T follicular helper cell (primary cell): ENCODE measurements around the gene SND1.
"Not testable (repeated sequence)": the region's sequence is repeated elsewhere in the genome, so short reads cannot be mapped to it uniquely, and the experiment has no call there.

Experiments used
- DNase-seq: peaks from one replicate; pipeline ENCODE4 v3.0.0-alpha.2; 2020; ENCODE audit warnings: low read depth

The SND1 gene

DNA sequence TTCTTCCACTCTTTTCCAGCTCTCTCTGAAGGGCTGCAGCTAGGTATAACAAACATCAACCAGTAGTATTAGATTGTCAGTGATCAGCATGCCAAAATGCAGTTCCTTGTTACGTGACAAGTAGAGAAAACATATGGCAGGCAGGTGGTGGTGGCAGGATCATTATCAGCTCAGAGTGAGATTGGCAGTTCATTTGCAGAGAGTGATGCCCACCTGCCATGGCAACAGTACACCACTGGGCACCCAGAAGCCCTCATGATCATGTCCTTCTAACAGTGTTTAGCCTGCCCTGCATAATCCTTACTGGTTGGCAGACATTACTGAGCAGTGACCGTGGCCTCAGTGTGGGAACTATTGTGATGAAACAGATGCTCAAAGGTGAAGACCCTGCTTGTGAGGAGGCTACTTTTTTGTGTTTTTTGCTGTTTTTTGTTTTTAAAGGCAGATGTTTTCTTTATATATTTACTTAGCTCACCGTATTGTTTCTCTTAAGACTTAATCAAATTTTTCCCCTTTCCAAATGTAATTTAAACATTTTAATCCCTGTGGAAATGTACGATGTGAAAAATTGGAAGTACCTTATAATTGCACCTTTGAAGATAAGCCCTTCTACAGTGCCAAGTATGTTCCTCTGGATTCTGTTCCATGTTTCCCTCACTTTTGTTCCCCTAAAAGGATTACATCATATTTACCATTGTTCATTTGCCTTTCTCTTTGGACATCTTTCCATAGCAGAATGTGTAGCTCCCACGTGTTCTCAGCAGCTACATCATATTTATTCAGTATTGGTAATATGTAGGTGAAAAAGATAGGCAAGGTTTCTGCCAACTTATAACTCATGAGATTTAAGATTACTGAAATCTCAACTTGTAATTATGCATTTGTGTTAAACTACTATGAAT, 179.6 kb downstream of the SND1 start:
- no peak for DNase-seq

DNA sequence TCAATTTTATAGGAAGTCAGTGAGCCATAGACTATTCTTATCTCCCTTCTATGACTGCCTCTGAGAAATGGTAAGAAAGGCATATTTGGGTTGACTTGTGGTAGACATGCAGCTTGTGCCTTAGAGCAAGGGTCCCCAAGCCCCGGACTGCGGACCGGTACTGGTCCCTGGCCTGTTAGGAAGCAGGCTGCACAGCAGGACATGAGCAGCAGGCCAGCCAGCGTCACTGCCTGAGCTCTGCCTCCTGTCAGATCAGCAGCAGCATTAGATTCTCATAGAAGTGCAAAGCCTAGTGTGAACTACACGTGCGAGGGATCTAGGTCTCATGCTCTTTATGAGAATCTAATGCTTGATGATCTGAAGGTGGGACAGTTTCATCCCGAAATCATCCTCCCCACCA, 180.6 kb downstream of the SND1 start:
- no peak for DNase-seq

DNA sequence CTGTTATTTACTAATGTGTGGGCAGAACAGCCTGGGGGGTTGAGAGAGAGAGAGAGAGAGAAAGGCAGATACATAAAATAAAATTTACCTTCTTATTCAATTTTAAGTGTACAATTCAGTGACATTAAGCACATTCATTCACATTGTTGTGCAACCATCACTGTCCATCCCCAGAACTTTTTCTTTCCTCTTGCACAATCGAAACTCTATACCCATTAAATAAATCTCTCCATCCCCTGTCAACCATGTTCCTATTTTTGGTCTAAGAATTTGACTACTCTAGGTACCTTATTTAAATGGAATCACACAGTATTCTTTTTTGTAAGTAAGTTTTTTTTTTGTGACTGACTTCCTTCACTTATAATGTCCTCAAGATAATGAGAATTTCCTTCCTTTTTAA, 181.6 kb downstream of the SND1 start:
- no peak for DNase-seq

DNA sequence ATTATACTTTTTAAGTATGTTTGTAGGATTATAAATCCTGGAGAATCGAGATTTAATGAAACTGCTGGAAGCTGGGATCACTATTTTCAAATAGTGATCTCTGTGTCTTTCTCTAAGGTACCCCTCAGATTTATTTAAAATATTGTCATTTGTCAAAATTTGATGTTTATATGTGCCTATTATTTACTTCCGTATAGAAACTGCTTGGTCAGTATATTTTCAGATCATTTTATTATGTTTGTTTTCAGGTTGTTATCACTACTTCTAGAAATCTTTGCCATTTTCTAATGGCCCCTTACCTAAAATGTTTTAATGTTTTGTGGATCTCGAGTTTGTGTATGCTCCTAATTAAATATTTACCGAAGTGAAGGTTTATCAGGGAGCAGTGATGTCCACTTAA, 183.7 kb downstream of the SND1 start:
- no peak for DNase-seq

DNA sequence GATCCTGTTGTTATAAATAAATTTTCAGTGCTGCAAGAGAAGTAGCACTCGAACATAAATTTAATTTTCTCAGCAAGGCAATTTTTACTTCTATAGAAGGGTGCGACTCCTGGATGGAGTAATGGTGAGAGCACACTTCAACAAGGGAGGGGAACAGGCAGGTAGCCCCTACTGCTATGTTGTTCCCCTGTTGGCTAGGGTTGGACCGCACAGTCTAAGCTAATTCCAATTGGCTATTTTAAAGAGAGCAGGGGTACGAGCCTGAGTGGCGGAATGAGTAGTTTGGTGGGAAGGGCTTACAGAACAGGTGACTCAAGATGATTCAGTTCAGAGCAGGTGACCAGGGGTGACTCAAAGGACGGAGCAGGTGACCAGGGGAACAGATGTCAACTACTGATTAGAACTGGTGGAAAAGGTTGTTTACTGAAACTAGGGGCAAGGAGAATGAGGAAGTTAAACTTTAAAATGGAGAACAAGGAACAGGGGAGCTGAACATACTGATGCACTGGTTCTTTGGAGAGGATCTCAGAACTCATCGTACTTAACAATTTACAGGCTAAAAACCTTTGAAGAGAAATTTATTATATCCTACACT, 185.9 kb downstream of the SND1 start:
- DNase-seq, result not testable (repeated sequence)

DNA sequence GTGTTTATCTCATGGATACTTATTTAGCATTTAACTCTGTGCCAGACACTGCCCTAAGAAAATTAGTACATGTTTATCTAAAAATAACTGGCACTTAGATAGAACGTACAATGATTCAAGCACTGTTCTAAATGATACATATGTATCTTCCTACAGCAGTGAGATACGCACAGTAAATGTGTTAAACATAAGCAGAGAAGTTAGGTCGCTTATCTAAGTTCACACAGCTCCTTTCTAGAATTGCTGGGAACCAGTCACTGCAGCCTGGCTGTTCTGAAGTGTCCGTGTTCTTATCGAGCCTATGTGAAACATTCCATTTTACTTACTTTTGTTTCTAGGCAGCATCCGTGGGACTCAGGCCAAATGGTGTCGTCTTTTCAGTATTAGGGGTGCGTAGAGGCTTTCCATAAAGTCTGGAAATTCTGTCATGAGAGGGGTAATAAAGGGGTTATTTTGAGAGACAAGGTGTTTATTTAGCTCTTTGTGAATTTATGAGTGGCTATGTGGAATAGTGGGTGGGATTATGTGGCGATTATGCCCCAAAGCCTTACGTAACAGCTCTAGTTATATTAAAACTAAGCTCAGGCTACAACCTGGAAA, 186.9 kb downstream of the SND1 start:
- DNase-seq, result no peak

DNA sequence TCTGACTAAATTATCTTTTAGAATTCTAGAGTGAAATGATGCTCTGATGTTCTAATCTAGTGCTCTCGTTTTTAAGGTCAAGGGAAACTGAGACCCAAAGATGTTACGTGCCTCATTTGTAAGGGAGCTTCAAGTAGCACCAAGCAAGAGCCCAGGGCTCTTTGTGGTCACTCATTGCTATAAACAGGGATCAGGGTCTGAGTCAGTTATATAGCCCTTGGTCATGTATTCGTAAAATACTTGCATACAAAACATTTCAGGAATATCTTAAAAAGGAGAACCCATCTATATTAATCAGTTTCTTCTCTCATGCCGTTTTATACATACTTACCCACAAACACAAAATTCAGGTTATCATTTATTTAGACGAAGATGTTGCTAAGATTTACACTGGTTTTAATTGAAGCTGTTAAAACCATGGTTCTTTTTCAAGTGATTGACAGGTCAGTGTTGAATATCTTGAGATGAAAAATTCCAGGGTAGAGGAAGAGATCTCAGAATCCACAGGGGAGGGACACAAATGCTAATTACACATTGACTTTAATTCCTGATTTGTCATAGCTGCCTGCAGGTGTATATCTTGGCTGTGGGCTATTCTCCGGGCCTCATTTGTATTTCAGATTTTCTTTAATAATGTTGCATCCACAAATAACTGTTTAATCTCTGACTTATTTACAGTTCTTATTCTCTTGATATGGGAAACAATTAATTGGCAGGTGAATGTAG, 188.4 kb downstream of the SND1 start:
- DNase-seq, result no peak

DNA sequence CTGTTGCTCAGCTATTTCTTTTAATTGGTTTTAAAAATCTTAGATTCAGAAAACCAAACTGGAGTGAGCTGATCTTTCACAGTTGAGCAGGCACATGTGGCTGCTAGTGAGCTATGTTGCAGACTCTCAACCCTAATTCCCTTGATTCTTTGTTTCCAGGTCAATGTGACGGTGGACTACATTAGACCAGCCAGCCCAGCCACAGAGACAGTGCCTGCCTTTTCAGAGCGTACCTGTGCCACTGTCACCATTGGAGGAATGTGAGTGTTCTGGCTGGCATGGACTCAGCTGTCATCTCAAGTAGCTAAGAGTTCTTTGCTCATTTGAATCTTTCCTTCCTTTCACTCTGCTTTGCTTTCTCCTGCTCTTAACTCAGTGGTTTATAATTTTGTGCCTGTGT, 192.2 kb downstream of the SND1 start:
- DNase-seq, result no peak

DNA sequence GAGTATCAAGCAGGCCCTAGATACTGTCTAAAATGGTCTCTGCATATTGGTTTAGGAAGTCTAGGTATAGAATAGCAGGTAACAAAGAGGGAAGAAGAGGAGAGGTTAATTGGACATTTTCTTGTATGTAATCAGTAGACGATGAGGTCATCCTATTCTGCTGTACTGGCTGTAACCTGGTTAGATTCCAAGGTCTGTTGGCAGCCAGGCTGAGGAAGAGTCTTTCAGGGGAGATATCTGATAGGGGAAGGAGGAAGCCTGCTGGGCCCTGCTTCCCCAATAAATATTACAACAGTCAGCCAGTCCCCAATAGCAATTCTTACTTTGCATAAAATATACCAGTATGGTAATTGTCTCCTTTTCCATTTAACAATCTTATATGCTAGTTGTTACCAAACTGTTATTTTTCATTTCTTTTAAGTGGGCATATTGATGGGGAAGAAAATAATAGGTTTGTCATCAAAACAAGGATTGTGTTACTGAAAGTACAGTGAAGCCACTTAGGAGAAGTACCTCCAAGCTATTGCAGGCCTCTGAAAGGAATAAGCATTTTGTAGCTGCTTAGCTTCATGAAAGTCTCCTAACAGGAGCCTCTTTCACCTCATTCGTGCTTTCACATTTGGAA, 192.8 kb downstream of the SND1 start:
- DNase-seq, result no peak

DNA sequence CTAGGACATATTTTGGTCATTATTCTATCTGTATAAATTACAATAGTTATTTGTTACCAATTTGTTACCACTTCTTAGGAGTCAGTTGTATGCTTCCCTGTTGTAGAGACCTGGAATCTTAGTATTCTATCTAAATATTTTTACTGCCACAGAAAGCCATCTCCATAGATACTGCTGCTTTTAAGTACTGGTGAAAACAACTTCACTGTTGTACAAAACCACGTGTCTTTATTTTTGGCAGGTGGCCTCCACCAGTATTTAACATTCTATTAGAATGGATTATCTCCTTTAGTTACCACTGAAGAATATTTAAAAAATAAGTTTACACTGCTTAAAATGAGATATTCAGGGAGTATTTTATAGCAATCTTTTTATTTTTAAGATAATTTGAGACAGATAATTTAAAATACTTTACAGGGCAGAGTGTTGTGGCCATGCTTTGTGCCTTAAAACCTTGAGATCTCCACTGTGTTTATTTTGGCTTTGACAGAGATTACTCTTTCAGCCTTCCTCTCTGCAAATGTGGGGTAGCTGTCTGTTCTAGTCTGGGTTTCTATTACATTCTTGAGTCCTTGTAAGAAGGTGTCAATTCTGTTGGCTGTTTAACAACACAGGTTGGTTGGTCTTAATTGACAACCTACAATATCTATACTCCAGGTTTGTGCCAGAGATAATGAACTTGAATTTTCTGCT, 193.7 kb downstream of the SND1 start:
- DNase-seq, result no peak

DNA sequence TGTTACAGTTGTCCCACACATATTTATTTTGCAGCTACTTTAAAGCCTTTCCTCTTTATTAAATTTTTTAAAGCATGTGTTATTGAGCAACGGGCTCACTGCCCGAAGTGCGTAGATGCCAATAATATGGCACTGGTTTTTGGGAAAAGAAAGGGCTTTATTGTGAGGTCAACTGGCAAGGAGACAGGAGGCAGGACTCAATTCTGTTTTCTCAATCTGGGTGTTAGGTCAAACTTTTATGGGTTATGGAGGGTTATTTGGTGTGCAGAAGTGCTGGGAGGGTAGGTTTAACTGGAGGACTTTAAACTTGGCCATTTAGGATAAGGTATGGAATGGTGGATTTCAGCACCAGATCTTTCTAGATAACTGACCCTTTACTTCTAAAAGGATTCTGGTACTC, 195.6 kb downstream of the SND1 start:
- no peak for DNase-seq

DNA sequence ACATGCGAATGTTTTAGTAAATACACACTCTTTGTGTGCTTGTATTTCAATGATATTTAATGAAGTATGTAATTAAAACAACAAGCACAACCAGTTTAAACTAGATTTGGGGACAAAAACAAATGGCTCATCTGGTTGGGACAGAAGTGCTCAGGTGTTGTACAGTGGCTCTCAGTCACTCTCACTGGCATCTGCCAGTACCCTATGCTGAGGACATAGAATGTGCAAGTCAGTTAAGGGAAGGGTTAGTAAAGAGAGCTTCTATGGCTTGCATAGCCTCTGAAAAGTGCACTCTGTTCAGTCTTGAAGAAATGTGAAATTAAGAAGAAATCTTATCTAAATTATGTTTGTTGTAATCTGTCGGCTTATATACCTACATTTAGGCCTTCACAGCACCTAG, 196.2 kb downstream of the SND1 start:
- DNase-seq, result no peak

DNA sequence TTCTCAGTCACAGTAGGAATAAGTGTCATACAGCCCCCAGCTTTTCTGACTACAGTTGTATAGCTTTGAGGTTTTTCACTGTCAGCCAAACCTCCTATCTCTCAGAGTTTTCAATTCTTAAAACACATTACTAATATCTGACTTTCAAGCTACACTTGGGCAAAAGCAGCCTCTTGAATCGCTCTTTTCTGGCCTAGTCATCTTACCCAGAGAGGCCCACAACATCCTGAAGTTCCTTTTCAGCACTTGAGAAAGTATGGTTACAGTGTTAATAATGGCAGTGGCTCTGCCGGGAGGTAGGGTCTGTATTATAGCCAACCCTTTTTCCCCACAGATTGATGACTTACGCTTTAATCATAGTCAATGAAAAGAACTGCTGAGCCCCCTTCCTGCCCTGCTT, 198.2 kb downstream of the SND1 start:
- no peak for DNase-seq

DNA sequence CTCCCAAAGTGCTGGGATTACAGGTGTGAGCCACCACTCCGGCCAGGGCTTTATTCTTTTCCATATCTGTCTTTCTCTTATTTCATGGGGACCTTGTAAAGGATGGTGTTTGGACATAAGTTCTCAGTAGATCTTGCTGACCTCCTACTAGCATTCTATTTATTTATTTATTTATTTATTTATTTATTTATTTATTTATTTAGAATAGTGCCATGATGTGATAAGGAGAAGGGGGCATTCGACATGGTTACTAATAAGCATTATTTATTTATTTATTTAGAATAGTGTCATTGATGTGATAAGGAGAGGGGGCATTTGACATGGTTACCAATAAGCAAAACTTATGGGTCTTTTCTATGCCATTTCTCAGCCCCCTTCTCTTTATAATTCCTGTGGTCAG, 202.4 kb downstream of the SND1 start:
- no peak for DNase-seq

DNA sequence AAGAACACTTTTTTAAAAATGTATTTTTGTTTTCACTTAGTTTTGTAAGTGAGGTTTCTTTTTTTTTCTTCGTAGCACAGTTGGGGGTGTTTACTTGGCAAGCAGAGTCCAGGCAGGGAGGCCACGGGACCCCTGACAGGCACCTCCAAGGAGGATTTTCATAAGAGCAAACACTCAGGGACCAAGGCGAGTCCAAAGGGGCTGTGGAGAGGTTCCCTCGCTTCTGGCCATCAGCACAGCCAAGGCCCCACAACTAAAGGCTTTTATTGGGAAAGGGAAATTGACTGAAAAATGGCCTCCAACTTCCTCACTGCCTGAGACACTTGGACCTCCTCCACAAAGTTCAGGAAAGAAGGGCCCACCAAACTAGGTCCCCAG, 205.5 kb downstream of the SND1 start:
- DNase-seq, result no peak

DNA sequence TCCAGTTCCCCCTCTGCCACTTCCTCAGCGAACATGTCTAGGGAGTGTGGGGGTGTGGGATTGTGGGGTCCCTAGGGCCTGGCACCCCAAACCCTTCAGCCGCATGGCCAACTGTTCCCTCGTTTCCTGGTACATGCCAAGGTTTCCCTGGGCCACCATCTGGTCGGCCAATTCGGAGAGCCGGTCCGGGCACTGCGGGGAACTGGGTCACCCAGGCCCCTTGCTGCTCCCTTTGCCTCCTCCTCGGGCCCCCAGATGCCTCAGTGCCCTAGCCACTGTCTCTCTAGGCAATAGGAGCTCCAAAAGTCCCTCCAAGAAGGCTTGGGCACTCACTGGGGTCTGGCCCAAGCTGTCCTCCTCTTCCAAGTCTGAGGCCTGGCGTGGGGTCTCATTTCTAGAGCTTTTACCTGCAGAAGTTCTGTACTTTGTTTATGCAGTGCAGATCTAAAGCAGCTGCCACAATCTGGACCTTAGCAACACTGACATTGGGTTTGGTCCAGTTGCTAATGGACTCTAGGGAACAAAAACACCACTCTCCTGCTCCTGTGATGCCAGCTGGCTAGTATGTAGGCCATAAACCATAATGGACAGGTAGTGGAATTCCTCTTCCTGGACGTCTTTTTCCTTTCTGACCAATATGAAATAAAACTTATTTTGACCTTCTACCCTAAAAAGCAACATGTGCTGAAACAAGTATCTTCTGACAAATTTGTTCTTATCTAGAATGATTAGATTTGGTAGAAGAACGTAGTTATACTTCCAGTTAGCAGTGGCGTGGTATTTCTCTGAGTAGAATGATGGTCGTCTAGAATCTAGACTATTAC, 206.3 kb downstream of the SND1 start:
- no peak for DNase-seq

DNA sequence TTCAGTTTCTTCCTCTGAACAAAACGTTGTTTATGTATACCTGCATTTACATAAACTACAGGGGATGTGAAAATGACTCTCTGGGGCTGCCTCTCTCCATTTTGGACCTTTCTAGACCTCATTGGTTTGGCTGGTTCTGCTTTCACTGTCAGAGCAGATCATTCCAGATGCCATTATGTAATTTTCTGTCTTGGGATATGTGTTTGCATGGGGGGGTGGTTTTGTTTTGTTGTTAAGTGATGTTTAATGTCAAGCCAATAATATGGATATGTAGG, 206.9 kb downstream of the SND1 start:
- DNase-seq, result no peak

DNA sequence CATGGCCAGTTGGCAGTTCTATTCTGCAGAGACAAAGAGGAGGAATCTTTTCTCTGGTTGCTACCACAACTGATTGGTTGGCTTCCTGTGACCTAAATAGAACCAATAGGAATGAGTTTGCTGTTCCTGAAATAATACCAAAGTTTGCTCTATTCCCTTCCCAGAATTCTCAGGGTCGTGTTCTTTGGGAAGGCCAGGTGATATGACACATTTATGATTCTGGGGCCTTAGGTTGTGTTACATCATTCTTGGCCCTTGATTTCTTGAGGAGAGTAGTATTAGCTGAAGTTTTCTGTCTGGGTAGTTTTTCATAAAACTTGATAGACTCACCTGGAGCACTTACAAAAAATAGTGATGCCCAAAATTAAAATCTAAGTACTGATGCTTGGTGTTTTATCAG, 207.3 kb downstream of the SND1 start:
- no peak for DNase-seq

DNA sequence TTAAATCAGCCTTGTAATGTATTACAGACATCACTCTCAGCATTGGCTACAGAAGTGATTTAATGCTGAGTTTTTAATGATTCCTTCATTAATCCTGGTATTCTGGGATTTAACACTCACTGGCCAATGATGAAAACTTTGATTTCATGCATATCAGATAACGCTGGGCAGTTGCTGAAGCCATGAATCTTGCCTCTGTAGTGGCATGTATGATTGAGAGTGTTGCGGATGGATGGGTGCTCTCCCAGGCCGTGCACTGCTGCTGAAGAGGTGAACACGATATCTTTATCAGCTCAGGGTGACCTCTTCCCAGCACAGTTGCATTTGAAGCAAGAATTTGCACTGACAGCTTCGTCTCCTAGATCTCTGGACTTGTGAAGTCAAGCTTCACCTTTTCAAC, 210.5 kb downstream of the SND1 start:
- no peak for DNase-seq

DNA sequence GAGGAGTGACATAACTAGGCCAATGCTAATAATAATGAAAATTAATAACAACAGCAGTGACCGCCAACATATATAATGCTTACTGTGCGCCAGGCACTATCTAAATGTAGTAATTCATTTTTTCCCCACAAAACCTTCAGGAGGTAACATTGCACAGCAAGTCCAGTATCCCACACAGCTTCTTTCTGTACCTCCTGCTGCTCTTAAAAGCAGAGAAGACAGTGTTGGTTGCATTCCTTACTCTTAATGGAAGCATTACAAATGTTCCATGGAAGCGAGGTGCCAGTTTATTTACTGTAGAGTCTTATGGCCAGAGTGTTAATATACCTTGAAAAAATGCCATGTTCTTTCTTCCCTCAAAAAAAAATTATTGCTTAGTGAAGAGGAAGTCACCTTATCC, 211.1 kb downstream of the SND1 start:
- DNase-seq, result no peak

DNA sequence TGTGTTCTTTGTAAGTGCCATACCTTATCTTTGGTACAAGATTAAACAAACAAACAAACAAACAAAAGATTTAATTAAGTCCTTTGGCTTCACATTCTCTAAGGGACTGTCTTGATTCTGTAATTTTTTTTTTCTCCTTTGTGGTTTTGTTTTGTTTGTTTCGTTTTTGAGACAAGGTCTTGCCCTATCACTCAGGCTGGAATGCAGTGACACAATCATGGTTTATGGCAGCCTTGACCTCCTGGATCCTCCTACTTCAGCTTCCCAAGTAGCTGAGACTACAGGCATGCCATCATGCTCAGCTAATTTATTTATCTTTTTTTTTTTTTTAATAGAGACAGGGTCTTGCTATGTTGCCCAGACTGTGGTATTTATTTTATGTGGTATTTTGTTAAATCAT, 213.5 kb downstream of the SND1 start:
- DNase-seq, result no peak
